ENCODE data around the gene GRAP.

The GRAP gene

GRCh38 chr17:19003543-19004420 lies 43.0 kb downstream of the GRAP start:
- no peaks in the 10 kb centered on the region for H3K9me3 Mint-ChIP-seq

DNA sequence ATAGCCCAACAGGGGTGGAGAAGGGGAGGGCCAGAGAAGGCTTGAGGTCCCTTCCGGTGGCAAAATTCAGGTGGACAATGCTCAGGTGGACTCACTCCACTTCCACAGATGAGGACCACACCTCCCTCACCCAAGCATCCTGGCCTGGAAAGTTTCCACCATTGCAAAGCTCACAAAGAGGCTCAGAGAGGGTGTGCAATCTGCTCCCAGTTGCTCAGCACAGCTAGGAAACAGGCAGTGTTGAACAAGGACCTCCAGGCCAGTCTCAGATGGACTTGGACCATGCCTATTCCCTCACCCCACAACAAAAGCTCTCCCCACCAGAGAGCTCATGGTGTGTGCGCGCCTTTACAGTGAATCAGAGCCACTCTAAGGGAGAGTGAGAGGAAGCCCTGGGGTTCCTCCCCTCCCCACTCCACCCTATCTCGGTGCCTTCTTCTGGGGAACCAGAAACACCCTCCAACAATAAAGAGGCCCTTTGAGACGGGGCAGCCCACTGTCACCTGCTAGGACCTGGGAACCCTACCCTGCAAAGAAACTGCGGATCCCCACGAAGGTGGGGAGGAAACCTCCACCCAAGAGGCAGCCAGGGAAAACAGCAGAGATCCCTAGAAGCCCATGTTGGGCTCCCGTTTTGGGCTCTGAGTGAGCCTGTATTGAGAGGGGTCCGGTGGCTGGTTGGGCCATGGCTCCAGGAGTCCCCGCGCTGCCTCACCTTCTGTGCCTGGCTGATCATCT lies 43.8 kb downstream of the GRAP start:
- no peaks in the 10 kb centered on the region for H3K27me3 Mint-ChIP-seq
- peaks cover 13% of the 10 kb centered on the region for H3K36me3 Mint-ChIP-seq (ENCODE audit: low read depth)
- H3K4me3 Mint-ChIP-seq: peak overlapping the region; percentile 84
- H3K4me1 Mint-ChIP-seq (ENCODE audit: low read depth): peaks cover 33% of the 10 kb centered on the region
- no peaks in the 10 kb centered on the region for H3K9me3 Mint-ChIP-seq
- no peak overlapping the region for H3K27ac Mint-ChIP-seq

More at GRCh38 chr17:19003543-19004420, 43.0 kb downstream of the GRAP start:
- peaks cover 33% of the 10 kb centered on the region for H3K4me1 Mint-ChIP-seq (ENCODE audit: low read depth)
- no peaks in the 10 kb centered on the region for H3K27me3 Mint-ChIP-seq
- H3K27ac Mint-ChIP-seq: peak overlapping the region; percentile 85
- H3K36me3 Mint-ChIP-seq (ENCODE audit: low read depth): peaks cover 13% of the 10 kb centered on the region
- peak overlapping the region; percentile 84 for H3K4me3 Mint-ChIP-seq

DNA sequence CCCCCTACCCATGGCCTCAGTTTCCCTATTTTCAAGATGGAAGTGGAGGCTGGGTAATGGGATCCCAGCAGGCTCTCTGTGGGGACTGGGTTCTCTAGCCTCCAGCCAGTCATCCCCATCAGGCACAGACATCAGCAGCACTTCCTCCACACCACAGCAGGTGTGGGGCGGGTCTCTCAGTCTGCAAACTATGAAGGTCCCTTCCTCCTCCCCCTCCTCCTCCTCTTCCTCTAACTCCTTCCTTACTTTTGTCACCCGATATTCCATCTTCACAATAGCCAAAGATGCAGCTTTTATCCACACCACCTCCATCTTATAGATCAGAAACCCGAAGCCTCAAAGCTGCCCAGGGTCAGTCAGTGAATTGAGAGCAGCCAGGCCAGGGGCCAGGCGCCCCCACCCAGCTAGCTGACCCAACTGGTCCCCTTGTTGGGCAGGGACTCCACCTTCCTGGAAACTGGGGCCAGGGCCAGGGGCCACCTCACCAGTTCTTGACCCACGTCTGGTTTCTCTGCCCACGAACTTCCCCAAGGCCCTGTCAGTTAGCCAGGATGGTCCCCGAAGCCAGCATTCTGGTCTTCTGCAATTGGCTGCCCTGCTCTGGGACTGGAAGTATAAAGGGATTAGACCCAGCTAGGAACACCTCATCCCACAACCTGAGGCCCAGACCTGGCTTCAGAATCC lies 44.7 kb downstream of the GRAP start:
- H3K27ac Mint-ChIP-seq: no peak overlapping the region
- no peaks in the 10 kb centered on the region for H3K27me3 Mint-ChIP-seq
- H3K4me3 Mint-ChIP-seq: peak overlapping the region; percentile 84
- peaks cover 17% of the 10 kb centered on the region for H3K36me3 Mint-ChIP-seq (ENCODE audit: low read depth)
- no peaks in the 10 kb centered on the region for H3K9me3 Mint-ChIP-seq
- H3K4me1 Mint-ChIP-seq (ENCODE audit: low read depth): peaks cover 33% of the 10 kb centered on the region

DNA sequence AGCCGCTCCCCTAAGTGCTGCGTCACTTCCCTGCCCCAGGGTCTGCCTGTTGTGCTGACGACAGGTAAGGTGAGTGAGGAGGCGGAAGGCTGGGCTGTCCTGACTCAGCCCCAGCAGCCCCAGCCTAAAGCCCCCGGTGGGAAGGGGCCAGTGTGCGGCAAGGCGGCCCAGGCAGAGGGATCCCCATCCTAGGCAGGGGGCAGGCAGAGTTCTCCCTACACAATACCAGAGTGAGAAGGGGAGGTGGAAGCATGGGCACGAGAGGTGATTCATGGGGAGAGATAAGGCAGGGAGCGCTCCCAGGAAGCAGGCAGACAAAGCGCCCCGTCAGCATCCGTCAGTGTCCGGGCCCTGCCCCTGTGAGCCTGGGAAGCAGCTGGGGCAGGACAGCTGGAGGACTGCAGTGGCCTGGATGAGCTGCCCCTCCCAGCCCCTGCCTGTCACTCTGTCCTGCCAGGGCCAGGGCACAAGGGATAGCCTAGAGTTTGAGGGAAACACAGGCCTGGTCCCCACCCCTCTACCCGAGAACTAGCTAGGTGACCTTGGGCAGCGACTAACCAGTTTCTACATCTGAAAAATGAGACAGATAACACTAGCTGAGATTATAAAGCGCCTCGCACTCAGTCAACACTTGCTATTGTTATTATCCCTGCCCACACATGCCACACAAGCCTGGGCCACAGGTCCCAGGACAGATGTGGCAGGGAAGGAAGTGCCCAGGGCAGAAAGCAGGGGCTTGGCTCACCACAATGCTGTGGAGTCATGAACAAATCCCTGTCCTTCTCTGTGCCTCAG lies 46.0 kb downstream of the GRAP start:
- Mint-ChIP-seq H3K36me3 (ENCODE audit: low read depth) (peaks cover 30% of the 10 kb centered on the region), H3K9me3 (peaks cover 3% of the 10 kb centered on the region), H3K4me1 (ENCODE audit: low read depth) (peaks cover 31% of the 10 kb centered on the region), H3K4me3 (no peak overlapping the region), H3K27me3 (no peaks in the 10 kb centered on the region), H3K27ac (no peak overlapping the region)

DNA sequence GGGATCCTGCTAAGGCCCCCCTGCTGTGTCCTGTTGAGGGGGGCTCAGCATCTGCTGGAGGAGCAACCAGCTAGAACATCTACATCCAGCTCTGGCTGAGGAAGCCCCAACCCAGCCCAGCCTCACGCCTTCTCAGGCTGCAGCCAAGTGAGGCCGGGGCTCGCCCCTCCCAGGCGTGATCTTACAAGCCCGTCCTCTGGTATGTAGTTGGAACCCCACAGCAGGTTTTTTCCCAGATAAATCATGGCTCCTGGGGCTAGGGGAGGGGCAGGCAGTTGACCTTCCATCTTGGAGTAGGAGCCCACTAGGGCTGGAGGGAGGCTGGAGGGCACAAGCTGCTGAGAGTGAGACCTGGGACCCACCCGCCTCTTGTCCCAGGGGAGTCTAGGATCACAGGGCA lies 46.8 kb downstream of the GRAP start:
- Mint-ChIP-seq H3K27ac (no peak overlapping the region), H3K4me3 (no peak overlapping the region), H3K27me3 (no peaks in the 10 kb centered on the region), H3K36me3 (ENCODE audit: low read depth) (peaks cover 38% of the 10 kb centered on the region), H3K4me1 (ENCODE audit: low read depth) (peaks cover 27% of the 10 kb centered on the region), H3K9me3 (peaks cover 10% of the 10 kb centered on the region)

GRCh38 chr17:18999394-18999793 lies 47.4 kb downstream of the GRAP start:
- H3K4me1 Mint-ChIP-seq (ENCODE audit: low read depth): peaks cover 25% of the 10 kb centered on the region
- peaks cover 40% of the 10 kb centered on the region for H3K36me3 Mint-ChIP-seq (ENCODE audit: low read depth)
- H3K27me3 Mint-ChIP-seq: no peaks in the 10 kb centered on the region
- H3K4me3 Mint-ChIP-seq: no peak overlapping the region
- H3K9me3 Mint-ChIP-seq: peaks cover 10% of the 10 kb centered on the region
- no peak overlapping the region for H3K27ac Mint-ChIP-seq

DNA sequence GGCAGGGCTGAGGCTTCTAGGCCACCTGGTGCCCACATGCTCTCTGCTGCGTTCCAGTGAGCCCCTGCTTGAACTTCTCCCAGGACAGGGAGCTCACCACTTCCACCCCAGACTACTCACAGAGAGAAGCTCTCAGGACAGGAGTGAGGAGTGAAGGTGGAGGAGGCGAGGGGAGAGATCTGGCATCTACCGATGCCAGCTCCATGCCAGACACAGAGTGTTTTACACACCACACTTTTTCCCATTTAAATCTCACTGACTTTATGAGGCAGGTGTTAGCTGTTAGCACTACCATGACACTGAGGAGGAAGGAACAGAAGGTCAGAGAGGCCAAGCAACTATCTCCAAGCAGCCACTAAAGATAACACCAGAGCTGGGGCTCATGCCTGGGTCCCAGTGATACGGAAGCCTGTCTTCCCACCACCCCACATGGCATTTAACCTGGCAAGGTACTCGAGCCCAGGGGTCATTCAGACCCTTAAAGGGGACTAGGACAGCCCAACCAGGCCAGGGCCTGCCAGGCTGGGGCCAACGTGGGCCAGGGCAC lies 49.0 kb downstream of the GRAP start:
- Mint-ChIP-seq H3K4me1 (ENCODE audit: low read depth) (peaks cover 32% of the 10 kb centered on the region), H3K27ac (no peak overlapping the region), H3K36me3 (ENCODE audit: low read depth) (peaks cover 47% of the 10 kb centered on the region), H3K9me3 (peaks cover 10% of the 10 kb centered on the region), H3K4me3 (no peak overlapping the region), H3K27me3 (no peaks in the 10 kb centered on the region)

GRCh38 chr17:18996458-18996857 lies 50.3 kb downstream of the GRAP start:
- Mint-ChIP-seq H3K36me3 (ENCODE audit: low read depth) (peaks cover 39% of the 10 kb centered on the region), H3K27ac (no peak overlapping the region), H3K4me1 (ENCODE audit: low read depth) (peaks cover 28% of the 10 kb centered on the region), H3K27me3 (no peaks in the 10 kb centered on the region), H3K4me3 (no peak overlapping the region), H3K9me3 (peaks cover 10% of the 10 kb centered on the region)

DNA sequence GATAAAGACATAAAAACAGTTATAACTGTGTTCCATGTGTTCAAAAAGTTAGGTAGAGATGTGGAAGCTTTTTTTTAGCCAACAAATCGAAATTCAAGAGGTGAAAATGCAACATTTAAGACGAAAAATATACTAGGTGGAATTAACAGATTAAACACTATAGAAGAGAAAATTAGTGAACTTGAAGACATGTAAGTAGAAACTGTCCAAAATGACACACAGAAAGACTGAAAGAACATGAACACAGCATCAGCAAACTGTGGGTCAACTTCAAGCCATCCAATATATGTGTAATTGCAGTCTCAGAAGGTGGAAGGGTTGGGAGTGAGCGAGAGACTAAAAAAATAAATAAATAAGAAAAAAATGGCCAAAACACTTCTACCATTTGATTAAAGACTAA lies 51.5 kb downstream of the GRAP start:
- Mint-ChIP-seq H3K36me3 (ENCODE audit: low read depth) (peaks cover 39% of the 10 kb centered on the region), H3K9me3 (peaks cover 10% of the 10 kb centered on the region), H3K27me3 (no peaks in the 10 kb centered on the region), H3K4me1 (ENCODE audit: low read depth) (peaks cover 22% of the 10 kb centered on the region), H3K4me3 (no peak overlapping the region), H3K27ac (no peak overlapping the region)

GRCh38 chr17:18994631-18995030 lies 52.1 kb downstream of the GRAP start:
- no peaks in the 10 kb centered on the region for H3K27me3 Mint-ChIP-seq
- peaks cover 10% of the 10 kb centered on the region for H3K9me3 Mint-ChIP-seq
- no peak overlapping the region for H3K4me3 Mint-ChIP-seq
- peaks cover 22% of the 10 kb centered on the region for H3K4me1 Mint-ChIP-seq (ENCODE audit: low read depth)
- H3K27ac Mint-ChIP-seq: no peak overlapping the region
- H3K36me3 Mint-ChIP-seq (ENCODE audit: low read depth): peaks cover 39% of the 10 kb centered on the region

DNA sequence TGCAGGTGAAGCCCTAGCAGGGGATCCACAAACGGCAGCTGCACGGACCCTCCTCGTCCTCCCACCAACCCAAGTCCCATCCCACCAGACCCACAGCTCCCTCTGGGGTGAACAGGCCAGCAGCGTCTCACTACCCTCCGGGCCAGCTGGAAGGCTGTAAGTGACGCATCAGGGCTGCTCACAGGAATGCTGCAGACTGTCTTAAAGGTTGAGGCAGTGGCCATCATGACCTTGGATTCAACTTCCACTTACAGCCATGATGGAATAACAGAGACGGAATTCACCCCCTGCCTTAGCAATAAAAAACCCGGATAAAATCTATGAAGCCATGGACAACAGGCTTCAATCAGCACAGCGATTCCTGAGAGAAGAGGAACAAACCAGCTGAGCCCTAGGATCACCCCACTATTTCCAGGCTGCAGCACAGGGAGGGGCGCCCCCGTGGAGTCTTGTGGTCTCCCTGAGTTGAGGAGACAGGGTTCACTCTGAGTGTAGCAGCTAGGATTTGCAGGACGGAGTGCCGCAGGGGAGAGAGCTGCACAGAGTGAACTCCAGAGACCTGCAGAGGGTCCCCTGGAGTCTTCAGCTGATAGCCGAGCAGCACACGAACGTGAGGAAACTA lies 52.7 kb downstream of the GRAP start:
- Mint-ChIP-seq H3K36me3 (ENCODE audit: low read depth) (peaks cover 39% of the 10 kb centered on the region), H3K9me3 (peaks cover 10% of the 10 kb centered on the region), H3K4me1 (ENCODE audit: low read depth) (peaks cover 22% of the 10 kb centered on the region), H3K27me3 (no peaks in the 10 kb centered on the region), H3K27ac (no peak overlapping the region), H3K4me3 (no peak overlapping the region)

DNA sequence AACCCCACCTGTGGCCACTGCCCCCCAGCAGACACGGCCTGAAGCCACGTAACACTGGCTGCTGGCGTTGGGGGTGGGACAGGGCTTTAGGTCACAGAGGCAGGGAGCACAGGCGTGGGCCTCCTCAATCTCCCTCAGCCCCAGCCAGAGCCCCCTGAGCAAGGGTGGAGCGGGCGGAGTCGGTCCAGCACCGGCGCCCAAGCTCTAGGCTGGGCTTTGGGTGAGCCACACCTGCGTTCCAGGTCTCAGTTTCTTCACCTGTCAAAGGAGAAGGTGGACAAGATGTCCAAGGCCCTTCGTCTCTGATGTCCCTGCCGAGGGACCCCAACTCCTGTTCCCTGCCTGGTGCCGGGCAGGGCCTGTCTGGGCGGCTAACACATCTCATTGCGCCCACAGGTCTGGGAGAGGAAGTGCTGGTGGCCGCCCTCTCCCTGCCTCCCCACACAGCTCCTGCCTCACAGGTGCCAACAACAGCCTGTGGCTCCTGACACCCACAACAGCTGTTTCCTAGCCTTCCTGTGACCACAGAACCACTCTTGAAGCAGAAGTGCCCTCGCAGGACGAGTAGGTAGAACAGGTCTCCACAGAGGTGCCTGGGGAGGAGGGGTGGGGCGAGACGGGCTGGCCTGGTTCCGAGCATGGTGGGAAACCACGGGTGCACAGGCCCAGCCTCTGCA lies 54.2 kb downstream of the GRAP start:
- Mint-ChIP-seq H3K4me1 (ENCODE audit: low read depth) (peaks cover 24% of the 10 kb centered on the region), H3K27ac (no peak overlapping the region), H3K36me3 (ENCODE audit: low read depth) (peaks cover 42% of the 10 kb centered on the region), H3K27me3 (no peaks in the 10 kb centered on the region), H3K4me3 (no peak overlapping the region), H3K9me3 (peaks cover 10% of the 10 kb centered on the region)

- no peak overlapping the region for H3K27ac Mint-ChIP-seq
- H3K9me3 Mint-ChIP-seq: peaks cover 10% of the 10 kb centered on the region
- no peak overlapping the region for H3K4me3 Mint-ChIP-seq
- H3K36me3 Mint-ChIP-seq (ENCODE audit: low read depth): peaks cover 42% of the 10 kb centered on the region
- H3K27me3 Mint-ChIP-seq: no peaks in the 10 kb centered on the region
- peaks cover 31% of the 10 kb centered on the region for H3K4me1 Mint-ChIP-seq (ENCODE audit: low read depth)
Observed at GRCh38 chr17:18991531-18992315, 55.0 kb downstream of the GRAP start.
